Activated CD4-positive, CD25-positive, alpha-beta regulatory T cell treated with anti-CD3 and anti-CD28 coated beads, Interleukin-2, amount 50 U/mL, for 72 hours (primary cell): ENCODE results near the gene ETS2.

Experiments
- DNase-seq: peaks from one replicate; pipeline ENCODE4 v3.0.0; 2021

ETS2 gene

GRCh38 chr21:38802050-38803026, 3.4 kb upstream of the ETS2 start:
- DNase-seq = no peak

GRCh38 chr21:38803075-38803660, 2.6 kb upstream of the ETS2 start:
- DNase-seq = no peak

- DNase-seq = no peak
Observed at GRCh38 chr21:38804030-38804788, 1.5 kb upstream of the ETS2 start.

GRCh38 chr21:38804789-38805327, 871 bp upstream of the ETS2 start:
- peak; percentile 54 for DNase-seq

- DNase-seq = peak; percentile 40
Observed at GRCh38 chr21:38806153-38806941, 618 bp downstream of the ETS2 start.

- no peak for DNase-seq
Observed at GRCh38 chr21:38806942-38807284, 1.2 kb downstream of the ETS2 start.

- DNase-seq = no peak
Observed at GRCh38 chr21:38807441-38807871, 1.7 kb downstream of the ETS2 start.

GRCh38 chr21:38807986-38808385, 2.3 kb downstream of the ETS2 start:
- DNase-seq = no peak

- DNase-seq = no peak
Observed at GRCh38 chr21:38809198-38809878, 3.6 kb downstream of the ETS2 start.

- DNase-seq = no peak
Observed at GRCh38 chr21:38810034-38810825, 4.5 kb downstream of the ETS2 start.

- no peak for DNase-seq
Observed at GRCh38 chr21:38810826-38811164, 5.1 kb downstream of the ETS2 start.

- DNase-seq = no peak
Observed at GRCh38 chr21:38811257-38811656, 5.5 kb downstream of the ETS2 start.

GRCh38 chr21:38813143-38813542, 7.4 kb downstream of the ETS2 start:
- no peak for DNase-seq

GRCh38 chr21:38813547-38813946, 7.8 kb downstream of the ETS2 start:
- DNase-seq = no peak

- DNase-seq = no peak
Observed at GRCh38 chr21:38814126-38815059, 8.7 kb downstream of the ETS2 start.

GRCh38 chr21:38815060-38815405, 9.3 kb downstream of the ETS2 start:
- no peak for DNase-seq

GRCh38 chr21:38816400-38816977, 10.8 kb downstream of the ETS2 start:
- DNase-seq = no peak

- DNase-seq = no peak
Observed at GRCh38 chr21:38817371-38818324, 11.9 kb downstream of the ETS2 start.
